K562 treated with DMSO at 1 percent for 12 hours (cell line): ENCODE data around the gene APPBP2. TPM values are rescaled to one million over a fixed set of nuclear protein-coding genes. Genes with fewer than 3 reads are reported as not detected.

ENCODE experiments used
- total RNA-seq: library from RNA; unstranded; fragments of 300-600 nt; gene quantifications from 2 replicates; pipeline ENCODE4 v1.2.3, GENCODE V29; 2022; ENCODE audit not compliant: insufficient read depth

Gene APPBP2, protein sequence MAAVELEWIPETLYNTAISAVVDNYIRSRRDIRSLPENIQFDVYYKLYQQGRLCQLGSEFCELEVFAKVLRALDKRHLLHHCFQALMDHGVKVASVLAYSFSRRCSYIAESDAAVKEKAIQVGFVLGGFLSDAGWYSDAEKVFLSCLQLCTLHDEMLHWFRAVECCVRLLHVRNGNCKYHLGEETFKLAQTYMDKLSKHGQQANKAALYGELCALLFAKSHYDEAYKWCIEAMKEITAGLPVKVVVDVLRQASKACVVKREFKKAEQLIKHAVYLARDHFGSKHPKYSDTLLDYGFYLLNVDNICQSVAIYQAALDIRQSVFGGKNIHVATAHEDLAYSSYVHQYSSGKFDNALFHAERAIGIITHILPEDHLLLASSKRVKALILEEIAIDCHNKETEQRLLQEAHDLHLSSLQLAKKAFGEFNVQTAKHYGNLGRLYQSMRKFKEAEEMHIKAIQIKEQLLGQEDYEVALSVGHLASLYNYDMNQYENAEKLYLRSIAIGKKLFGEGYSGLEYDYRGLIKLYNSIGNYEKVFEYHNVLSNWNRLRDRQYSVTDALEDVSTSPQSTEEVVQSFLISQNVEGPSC
- total RNA-seq, result 3.6 and 10.6 TPM in 2 replicates

DNA sequence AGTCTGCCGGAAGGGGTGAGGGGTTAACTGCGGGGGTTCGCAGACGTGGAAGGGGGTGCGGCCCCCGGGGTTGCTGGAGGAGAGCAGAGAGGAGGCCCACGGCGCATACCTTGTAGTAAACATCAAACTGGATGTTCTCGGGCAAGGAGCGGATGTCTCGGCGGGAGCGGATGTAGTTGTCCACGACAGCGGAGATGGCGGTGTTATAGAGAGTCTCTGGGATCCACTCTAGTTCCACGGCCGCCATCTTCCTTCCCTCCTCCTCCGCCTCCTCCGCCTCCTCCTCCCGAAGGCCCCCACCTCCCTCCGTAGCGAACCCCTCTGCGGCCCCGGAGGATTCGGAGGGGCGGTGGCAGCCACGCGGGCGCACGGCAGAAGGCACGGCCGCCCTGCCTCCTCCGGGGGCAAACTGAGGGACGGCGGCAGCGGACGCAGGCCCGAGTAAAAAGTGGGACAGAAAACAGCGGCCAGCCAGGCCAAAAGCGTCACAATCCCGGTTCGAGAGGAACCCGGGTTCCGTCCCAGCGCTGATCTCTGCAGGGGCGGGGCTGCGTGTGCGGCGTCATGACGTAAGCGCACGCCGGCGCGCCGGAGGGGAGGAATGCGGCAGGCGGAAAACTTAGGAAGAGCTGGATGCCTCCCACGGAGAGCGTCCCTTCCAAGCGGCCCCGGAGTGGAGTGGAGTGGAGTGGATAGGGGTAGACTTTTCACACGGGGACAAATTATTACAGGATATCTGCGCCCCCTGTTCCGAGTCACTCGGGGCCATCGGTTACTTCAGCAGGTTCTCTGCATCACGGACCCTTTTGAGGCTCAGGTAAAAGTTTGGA is at the start of gene APPBP2:
Gene APPBP2 (minus strand): TSS at position 558 of the 830 bp plus-strand sequence. CDS start 311 bp downstream, at position 247.

DNA sequence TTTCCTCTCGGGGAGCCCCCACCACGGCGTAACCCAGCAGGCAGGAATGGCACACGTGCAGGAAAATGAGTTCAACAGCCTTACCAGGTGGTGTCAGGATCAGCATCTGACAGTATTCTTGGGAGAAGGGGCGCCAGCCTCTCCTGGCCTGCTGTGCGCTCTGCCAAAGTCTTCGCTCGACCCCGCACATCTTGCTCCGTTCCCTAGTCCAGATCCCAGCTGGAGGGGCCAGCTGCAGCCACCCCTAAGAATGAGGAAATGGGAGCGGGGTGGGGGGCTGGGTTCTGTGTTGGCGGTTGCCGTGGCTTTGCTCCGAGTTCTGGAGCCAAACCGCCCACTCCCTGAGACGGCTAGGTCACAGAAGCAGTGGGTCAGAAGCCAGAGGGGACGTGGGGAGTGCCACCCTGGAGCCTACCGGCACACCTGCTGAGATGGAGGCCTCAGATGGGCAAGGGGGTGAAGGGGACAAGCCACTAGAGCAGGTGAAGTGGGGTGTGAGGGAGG is 103.8 kb downstream of the APPBP2 start, which contains the start of gene CHCT1:
Gene CHCT1 (plus strand): TSS at position 328 of the 504 bp plus-strand sequence. CDS start 104 bp downstream, at position 432.

Other genes with a start within 250 kb of the APPBP2 start
- 15.7 and 32.3 TPM in 2 replicates for gene USP32, start 134.1 kb downstream of the APPBP2 start, total RNA-seq
- not detected in 2 replicates for gene CHCT1, start 103.8 kb downstream of the APPBP2 start, total RNA-seq
- gene PPM1D, start 74.0 kb upstream of the APPBP2 start, total RNA-seq, result 9.6 and 18.1 TPM in 2 replicates
- gene BCAS3, start 151.6 kb upstream of the APPBP2 start, total RNA-seq, result 6.6 and 12.6 TPM in 2 replicates